GM12872 (cell line): ENCODE measurements around the gene CHCHD10.
A peak's percentile ranks its signal among the peaks of the same experiment; 100 is the strongest.

Source experiments
- CTCF ChIP-seq: IDR thresholded peaks from 3 replicates; pipeline ENCODE4 v1.5.1; 2011; ENCODE audit warnings: low read depth, mild to moderate bottlenecking, low read length, moderate library complexity; ENCODE audit not compliant: insufficient read depth

The CHCHD10 gene

GRCh38 chr22:23767673-23768548 is at the start of gene CHCHD10:
Gene CHCHD10 (minus strand): TSS chr22:23767972. CDS start chr22:23767874, 98 bp downstream.
- TF ChIP-seq CTCF = peak; percentile 80

- TF ChIP-seq CTCF = no peak
Observed at GRCh38 chr22:23817146-23817545, 49.4 kb upstream of the CHCHD10 start.

GRCh38 chr22:23816156-23816976 is 48.6 kb upstream of the CHCHD10 start:
- no peak for TF ChIP-seq CTCF

GRCh38 chr22:23815541-23816155 is 47.9 kb upstream of the CHCHD10 start:
- TF ChIP-seq CTCF = no peak

GRCh38 chr22:23812378-23812777 is 44.6 kb upstream of the CHCHD10 start:
- TF ChIP-seq CTCF = no peak

GRCh38 chr22:23806837-23807236 is 39.1 kb upstream of the CHCHD10 start:
- TF ChIP-seq CTCF = no peak

GRCh38 chr22:23804781-23805291 is 37.1 kb upstream of the CHCHD10 start:
- TF ChIP-seq CTCF = no peak
